Measurements from ENCODE around the gene AOPEP.

Gene AOPEP

GRCh38 chr9:94726495-94727191 is at the start of gene AOPEP:
Gene AOPEP, plus strand, starts transcription at chr9:94726699. Its CDS starts 33,085 bp downstream, at chr9:94759784.
- peak; percentile 81 for DNase-seq

DNA sequence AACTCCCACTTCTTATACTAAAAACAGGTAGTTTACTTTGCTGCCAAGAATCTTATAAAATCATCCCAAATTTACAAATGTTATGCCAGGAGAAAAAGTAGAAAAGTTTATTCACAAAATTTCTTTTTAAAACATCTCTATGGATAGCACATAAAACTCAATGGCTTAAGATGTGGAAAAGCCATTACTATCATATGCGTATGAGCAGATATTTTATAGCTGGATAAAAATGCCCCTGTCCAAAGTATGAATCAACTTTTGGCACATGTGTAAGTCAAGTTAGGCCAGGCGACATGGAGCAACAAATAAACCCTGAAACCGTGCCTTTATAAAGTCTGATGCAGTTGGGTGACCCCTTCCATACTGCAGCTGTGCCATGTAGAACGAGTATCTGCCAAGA is 48.6 kb upstream of the AOPEP start:
- no peak for DNase-seq

DNA sequence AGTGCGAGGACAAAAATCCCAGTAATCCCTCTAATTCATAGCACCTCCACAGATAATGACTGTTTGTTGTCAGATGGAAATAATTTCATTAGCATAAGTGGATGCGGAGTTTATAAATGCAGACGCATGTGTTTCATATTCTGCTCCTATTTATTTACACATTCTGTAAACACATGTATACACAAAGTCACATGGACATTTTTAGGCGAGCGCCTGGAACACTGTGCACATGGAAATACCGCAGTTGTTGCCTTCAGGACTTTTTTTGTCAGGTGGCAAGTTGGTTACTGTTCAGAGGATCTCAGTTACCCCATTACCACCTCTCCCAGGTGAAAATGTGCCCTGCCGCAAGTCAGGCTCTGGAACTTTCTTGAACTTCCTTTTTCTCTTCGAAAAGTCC is 46.9 kb upstream of the AOPEP start:
- no peak for DNase-seq

DNA sequence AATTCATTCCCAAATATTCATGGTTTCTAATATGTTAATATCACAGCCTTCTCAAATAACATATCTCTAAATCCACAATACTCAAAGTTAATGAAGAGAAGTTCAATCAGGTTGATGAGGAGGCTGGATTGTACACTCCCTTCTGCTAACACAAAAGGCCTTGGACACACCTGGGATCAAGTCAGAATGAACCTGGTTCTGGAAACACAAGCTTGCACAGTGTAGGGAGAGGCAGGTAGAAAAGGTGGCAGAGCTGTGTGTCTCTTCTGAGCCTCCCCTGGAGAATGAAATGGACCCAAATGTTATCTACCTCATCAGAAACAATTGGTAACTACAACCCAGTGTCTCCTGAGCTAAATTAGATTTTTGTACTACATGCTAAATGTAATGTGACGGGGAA is 46.5 kb upstream of the AOPEP start:
- no peak for DNase-seq

DNA sequence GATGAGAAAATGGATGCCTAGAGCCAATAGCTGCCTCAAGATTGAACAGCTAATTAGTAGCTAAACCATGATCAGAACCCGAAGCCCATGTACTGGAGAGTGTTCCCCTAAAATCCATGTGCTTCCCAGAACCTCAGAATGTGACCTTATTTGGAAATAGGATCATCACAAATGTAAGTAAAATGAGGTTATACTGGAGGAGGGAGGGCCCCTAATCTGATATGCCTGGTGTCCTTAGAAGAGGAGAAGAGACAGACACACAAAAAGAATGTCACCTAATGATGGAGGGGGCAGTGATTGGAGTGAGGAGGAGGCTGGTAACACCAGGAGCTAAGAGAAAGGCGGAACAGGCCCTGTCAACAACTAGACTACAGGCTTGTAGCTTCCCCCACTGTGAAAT is 45.9 kb upstream of the AOPEP start:
- DNase-seq, result no peak

DNA sequence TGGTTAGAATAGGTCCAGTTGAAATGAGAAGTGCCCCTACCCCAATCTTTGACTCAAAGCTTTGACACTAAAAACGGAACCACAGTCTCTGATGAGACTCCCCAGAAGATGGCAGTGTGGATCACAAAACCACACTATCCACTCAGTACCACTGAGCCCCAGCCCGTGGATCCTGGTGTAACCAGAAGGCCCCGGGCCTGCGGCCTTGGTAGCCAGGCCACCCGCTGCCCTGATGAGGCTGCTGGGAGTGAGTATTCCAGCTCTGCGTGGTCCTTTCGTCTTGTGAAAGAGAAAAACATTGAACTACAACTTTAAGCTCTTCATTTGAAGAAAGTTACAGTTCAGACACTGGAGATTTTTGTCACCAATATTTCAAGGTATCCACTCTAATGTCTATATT is 45.0 kb upstream of the AOPEP start:
- peak; percentile 18 for DNase-seq

DNA sequence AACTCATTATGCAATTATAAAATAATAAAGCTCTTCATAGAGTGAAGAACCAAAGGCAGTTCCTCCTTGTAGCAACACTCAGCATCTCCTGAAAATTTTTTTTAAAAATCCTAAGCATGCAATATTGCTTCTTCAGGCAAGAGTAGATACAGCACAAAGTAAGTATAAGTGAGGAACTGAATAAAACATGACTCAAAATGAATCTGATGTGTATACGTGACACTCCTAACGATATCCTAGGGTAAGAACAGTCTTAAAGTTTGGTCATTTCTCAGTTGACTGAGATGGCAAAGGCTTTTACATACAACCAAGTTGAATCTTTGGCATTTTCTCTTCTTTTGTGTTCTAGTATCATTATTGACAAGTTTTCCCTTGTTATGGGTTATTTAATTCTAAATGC is 41.1 kb upstream of the AOPEP start:
- DNase-seq, result no peak

- no peak for DNase-seq
Observed at GRCh38 chr9:94687451-94687850, 39.0 kb upstream of the AOPEP start.

- no peak for DNase-seq
Observed at GRCh38 chr9:94690344-94690743, 36.2 kb upstream of the AOPEP start.

GRCh38 chr9:94692601-94693000 is 33.9 kb upstream of the AOPEP start:
- peak; percentile 21 for DNase-seq

DNA sequence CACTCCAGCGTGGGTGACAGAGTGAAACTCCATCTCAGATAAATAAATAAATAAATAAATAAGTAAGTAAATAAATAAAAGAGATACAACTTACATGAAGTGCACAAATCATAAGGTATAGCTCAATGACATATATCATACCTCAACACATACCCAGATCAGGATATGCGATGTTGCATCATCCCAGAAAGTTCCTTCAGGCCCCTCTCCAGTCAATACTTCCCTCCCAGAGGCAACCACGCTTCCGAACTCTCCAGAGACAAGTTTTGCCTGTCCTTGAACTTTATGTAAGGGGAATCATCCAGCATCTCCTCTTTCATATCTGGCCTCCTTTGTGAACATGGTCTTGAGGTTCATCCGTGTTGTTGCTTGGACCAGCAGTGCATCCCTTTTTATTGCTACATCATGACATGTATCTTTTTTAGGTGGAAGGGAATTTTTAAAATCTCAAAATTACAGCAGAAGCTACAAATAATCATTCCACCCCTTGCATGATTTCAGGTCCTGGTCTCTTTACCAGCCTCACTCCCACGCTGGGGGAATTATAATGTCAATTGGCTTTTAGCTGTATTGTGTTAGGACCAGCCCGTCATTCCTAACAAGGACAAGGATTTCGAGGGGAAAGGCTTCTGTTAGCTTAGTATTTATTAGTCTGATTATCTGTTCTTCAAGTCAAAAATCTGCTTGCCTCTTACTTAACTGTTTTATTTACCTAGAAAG is 32.9 kb upstream of the AOPEP start:
- DNase-seq, result no peak

GRCh38 chr9:94696545-94696944 is 30.0 kb upstream of the AOPEP start:
- no peak for DNase-seq

DNA sequence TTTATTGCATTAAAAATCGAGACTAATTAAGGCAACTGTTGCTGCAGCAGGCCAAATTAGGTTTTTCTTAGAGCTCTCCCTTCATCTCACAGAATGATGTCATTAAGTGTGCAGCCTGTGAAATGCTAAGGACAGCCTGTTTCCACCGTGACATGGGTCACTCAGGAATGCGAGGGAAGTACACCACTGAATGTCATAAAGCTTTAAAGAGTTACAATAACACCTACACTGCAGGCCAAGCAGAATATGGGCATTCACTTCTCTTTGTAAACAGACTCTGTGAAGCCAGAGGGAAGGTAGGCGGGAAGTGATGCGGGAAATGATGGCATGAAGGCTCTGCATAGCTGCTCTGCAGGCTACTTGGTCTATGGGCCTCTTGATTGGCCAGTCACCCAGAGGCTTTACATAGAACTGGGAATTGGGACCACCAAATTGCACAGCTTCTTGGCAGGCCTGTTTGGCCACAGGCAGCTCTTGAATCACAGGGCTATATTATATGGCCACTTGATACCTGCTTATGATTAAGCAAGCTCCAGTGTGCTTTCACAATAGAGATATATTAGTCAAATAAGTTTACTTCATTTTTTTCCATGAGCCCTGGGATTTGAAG is 28.4 kb upstream of the AOPEP start:
- DNase-seq, result no peak

DNA sequence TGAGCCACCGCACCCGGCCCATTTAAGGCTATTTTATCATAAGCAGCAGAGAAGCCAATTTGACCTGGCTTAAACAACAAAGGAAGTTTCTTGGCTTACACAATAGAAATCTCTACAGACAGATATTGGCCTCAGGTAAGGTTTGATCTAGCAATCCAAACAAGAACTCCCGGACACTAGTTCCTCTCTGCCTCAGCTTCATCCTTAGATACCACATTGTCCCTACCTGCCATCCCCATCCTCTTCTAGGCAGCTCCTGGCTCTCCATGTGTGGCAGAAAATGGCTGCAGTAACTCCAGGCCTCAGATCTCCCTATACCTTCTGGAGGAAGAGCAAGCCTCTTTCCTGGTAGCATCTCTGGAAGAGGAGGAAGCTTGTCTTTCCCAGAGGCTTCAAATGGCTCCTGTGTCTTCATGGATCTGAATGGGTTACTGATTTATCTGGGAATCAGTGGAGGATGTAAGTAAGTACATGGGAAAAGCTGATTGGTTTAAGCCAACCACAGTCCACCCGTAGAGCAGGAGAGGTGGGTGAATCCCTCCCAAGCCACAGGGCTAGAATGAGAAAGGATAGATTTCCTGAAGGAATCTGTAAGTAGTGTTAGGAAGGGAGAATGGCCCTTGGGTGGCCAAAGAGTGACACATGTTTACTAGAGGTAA is 26.7 kb upstream of the AOPEP start:
- DNase-seq, result no peak

DNA sequence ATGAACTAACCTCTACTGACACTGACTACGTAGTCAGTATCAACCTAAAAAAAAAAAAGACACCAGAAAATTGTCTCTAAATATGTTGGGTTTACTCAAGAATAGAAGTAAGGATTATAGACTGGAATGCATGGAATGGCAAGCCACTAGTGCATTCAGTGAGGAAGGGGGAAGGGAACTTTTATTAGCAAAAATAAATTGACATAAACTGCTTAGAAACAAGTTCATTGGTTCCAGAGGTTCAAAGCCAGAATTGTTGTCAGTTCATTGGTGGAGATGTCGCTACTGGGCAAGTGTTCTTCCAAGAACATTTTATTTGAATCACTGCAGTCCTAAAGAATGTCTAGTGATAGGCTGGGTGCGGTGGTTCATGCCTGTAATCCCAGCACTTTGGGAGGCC is 26.1 kb upstream of the AOPEP start:
- DNase-seq, result no peak

- no peak for DNase-seq
Observed at GRCh38 chr9:94703488-94704140, 22.9 kb upstream of the AOPEP start.

- no peak for DNase-seq
Observed at GRCh38 chr9:94705162-94705702, 21.3 kb upstream of the AOPEP start.

- no peak for DNase-seq
Observed at GRCh38 chr9:94706922-94707321, 19.6 kb upstream of the AOPEP start.

- no peak for DNase-seq
Observed at GRCh38 chr9:94713436-94714215, 12.9 kb upstream of the AOPEP start.

DNA sequence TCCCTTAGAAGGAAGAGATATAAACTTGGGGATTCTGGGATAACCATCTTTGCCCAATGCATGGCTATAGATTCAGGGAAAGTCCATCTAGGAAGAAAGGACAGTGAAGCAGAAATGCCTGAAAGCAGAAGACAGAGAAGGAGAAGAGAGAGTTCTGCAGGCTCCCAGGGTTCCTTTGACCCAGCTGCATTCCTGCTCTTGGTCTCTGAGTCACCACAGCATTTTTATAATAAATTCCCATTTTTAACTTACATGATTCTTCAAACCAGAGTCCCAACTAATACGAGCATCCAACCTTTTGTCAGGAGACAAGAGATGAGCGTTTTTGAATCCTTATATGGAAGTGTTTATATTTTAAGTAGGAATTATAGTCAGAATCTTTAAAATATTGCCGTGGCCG is 12.0 kb upstream of the AOPEP start:
- no peak for DNase-seq

DNA sequence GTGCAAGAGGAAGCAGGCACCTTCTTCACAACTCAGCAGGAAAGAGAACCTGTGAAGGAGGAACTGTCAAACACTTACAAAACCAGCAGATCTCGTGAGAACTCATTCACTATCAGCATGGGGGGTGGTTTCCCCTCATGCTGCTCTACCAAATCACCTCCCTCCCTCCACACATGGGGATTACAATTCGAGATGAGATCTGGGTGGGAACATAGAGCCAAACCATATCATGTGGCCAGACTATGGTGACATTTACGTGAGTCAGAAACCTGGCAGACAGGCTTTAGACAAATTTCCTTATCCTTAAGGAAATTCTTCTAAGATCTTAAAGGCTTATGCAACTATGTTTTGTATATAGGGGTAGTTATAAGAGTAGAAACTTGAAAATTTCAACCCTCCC is 8.7 kb upstream of the AOPEP start:
- no peak for DNase-seq

GRCh38 chr9:94718936-94719335 is 7.6 kb upstream of the AOPEP start:
- no peak for DNase-seq

Measured in NCI-H1694 (cell line).